Measurements from ENCODE around the gene HES5. TPM values are rescaled to one million over a fixed set of nuclear protein-coding genes. Genes with fewer than 3 reads are reported as not detected.
A peak's percentile ranks its signal among the peaks of the same experiment; 100 is the strongest.

Gene HES5
- total RNA-seq, 1 donor from 2014 or later, result not detected

- Mint-ChIP-seq H3K27ac (no peak overlapping the region), H3K9me3 (no peaks in the 10 kb centered on the region), H3K36me3 (ENCODE audit: low read depth) (peaks cover 9% of the 10 kb centered on the region), H3K4me1 (peaks cover 38% of the 10 kb centered on the region), H3K27me3 (peaks cover 19% of the 10 kb centered on the region), H3K4me3 (peak overlapping the region; percentile 6)
- no peak for DNase-seq
- intact Hi-C loops (cut with micrococcal nuclease), result loop anchor here (1.0 to 10.0 kb wide), 8 partner anchors 20 to 394 kb away; partner anchors contain the start of genes MORN1, PRXL2B and RER1
Measured at GRCh38 chr1:2526824-2527555, 3.1 kb downstream of the HES5 start.

- no peaks in the 10 kb centered on the region for H3K9me3 Mint-ChIP-seq
- peak within 1 kb of the TSS; percentile 85 for H3K4me3 Mint-ChIP-seq
- peaks cover 11% of the 10 kb centered on the region for H3K36me3 Mint-ChIP-seq (ENCODE audit: low read depth)
- H3K4me1 Mint-ChIP-seq, result peaks cover 38% of the 10 kb centered on the region
- peak within 1 kb of the TSS; percentile 96 for H3K27ac Mint-ChIP-seq
- intact Hi-C loops (cut with micrococcal nuclease), result loop anchor here (1.0 to 10.0 kb wide), 8 partner anchors 21 to 393 kb away; partner anchors contain the start of genes MORN1, PRXL2B and RER1
- H3K27me3 Mint-ChIP-seq, result peaks cover 15% of the 10 kb centered on the region
- peak; percentile 97 for DNase-seq
Measured at GRCh38 chr1:2525920-2526823, 3.9 kb downstream of the HES5 start, which contains the start of gene PANK4. Gene PANK4, minus strand, starts transcription at chr1:2526596. Its CDS starts 9 bp downstream, at chr1:2526587.

GRCh38 chr1:2525572-2525919 lies 4.5 kb downstream of the HES5 start:
- peaks cover 18% of the 10 kb centered on the region for H3K36me3 Mint-ChIP-seq (ENCODE audit: low read depth)
- DNase-seq, result no peak
- H3K4me1 Mint-ChIP-seq, result peaks cover 36% of the 10 kb centered on the region
- no peaks in the 10 kb centered on the region for H3K9me3 Mint-ChIP-seq
- intact Hi-C loops (cut with micrococcal nuclease), result loop anchor here (5.0 to 10.0 kb wide), 2 partner anchors 221 to 328 kb away; no protein-coding TSS in a partner anchor
- peaks cover 10% of the 10 kb centered on the region for H3K27me3 Mint-ChIP-seq
- H3K27ac Mint-ChIP-seq, result peak overlapping the region; percentile 96
- H3K4me3 Mint-ChIP-seq, result peak overlapping the region; percentile 85

- peaks cover 23% of the 10 kb centered on the region for H3K36me3 Mint-ChIP-seq (ENCODE audit: low read depth)
- intact Hi-C loops (cut with micrococcal nuclease), result loop anchor here (10.0 kb wide), 1 partner anchor 219 kb away; no protein-coding TSS in a partner anchor
- H3K9me3 Mint-ChIP-seq, result no peaks in the 10 kb centered on the region
- peak overlapping the region; percentile 96 for H3K27ac Mint-ChIP-seq
- DNase-seq, result peak; percentile 87
- H3K4me3 Mint-ChIP-seq, result peak overlapping the region; percentile 85
- H3K27me3 Mint-ChIP-seq, result peaks cover 9% of the 10 kb centered on the region
- peaks cover 36% of the 10 kb centered on the region for H3K4me1 Mint-ChIP-seq
Measured at GRCh38 chr1:2523891-2524609, 6.0 kb downstream of the HES5 start.

- Mint-ChIP-seq H3K9me3 (no peaks in the 10 kb centered on the region), H3K27ac (peak overlapping the region; percentile 96)
- peak; percentile 72 for DNase-seq
Measured at GRCh38 chr1:2523191-2523890, 6.7 kb downstream of the HES5 start.

GRCh38 chr1:2522230-2522629 lies 7.8 kb downstream of the HES5 start:
- Mint-ChIP-seq H3K4me3 (no peak overlapping the region), H3K9me3 (no peaks in the 10 kb centered on the region), H3K27me3 (peaks cover 4% of the 10 kb centered on the region), H3K27ac (no peak overlapping the region), H3K4me1 (peaks cover 30% of the 10 kb centered on the region), H3K36me3 (ENCODE audit: low read depth) (peaks cover 34% of the 10 kb centered on the region)
- no peak for DNase-seq
- intact Hi-C loops (cut with micrococcal nuclease), result loop anchor here (10.0 kb wide), 1 partner anchor 217 kb away; no protein-coding TSS in a partner anchor

More at GRCh38 chr1:2523191-2523890, 6.7 kb downstream of the HES5 start:
- peaks cover 4% of the 10 kb centered on the region for H3K27me3 Mint-ChIP-seq
- intact Hi-C loops (cut with micrococcal nuclease), result loop anchor here (10.0 kb wide), 1 partner anchor 219 kb away; no protein-coding TSS in a partner anchor
- H3K4me3 Mint-ChIP-seq, result peak overlapping the region; percentile 85
- H3K4me1 Mint-ChIP-seq, result peaks cover 32% of the 10 kb centered on the region
- H3K36me3 Mint-ChIP-seq (ENCODE audit: low read depth), result peaks cover 30% of the 10 kb centered on the region

- Mint-ChIP-seq H3K27me3 (no peaks in the 10 kb centered on the region), H3K36me3 (ENCODE audit: low read depth) (peaks cover 39% of the 10 kb centered on the region), H3K27ac (no peak overlapping the region), H3K4me1 (peaks cover 25% of the 10 kb centered on the region), H3K4me3 (no peak overlapping the region), H3K9me3 (no peaks in the 10 kb centered on the region)
- DNase-seq, result no peak
- intact Hi-C loops (cut with micrococcal nuclease), result loop anchor here (10.0 kb wide), 1 partner anchor 216 kb away; no protein-coding TSS in a partner anchor
Measured at GRCh38 chr1:2520806-2521205, 9.3 kb downstream of the HES5 start.

GRCh38 chr1:2520206-2520605 lies 9.9 kb downstream of the HES5 start:
- H3K9me3 Mint-ChIP-seq, result no peaks in the 10 kb centered on the region
- no peaks in the 10 kb centered on the region for H3K27me3 Mint-ChIP-seq
- H3K36me3 Mint-ChIP-seq (ENCODE audit: low read depth), result peaks cover 41% of the 10 kb centered on the region
- no peak overlapping the region for H3K27ac Mint-ChIP-seq
- intact Hi-C loops (cut with micrococcal nuclease), result loop anchor here (10.0 kb wide), 1 partner anchor 215 kb away; no protein-coding TSS in a partner anchor
- DNase-seq, result no peak
- peaks cover 24% of the 10 kb centered on the region for H3K4me1 Mint-ChIP-seq
- no peak overlapping the region for H3K4me3 Mint-ChIP-seq

- Mint-ChIP-seq H3K36me3 (ENCODE audit: low read depth) (peaks cover 38% of the 10 kb centered on the region), H3K4me1 (peaks cover 19% of the 10 kb centered on the region), H3K4me3 (no peak overlapping the region), H3K9me3 (no peaks in the 10 kb centered on the region), H3K27ac (no peak overlapping the region), H3K27me3 (no peaks in the 10 kb centered on the region)
- intact Hi-C loops (cut with micrococcal nuclease), result loop anchor here (10.0 kb wide), 1 partner anchor 215 kb away; no protein-coding TSS in a partner anchor
- DNase-seq, result no peak
Measured at GRCh38 chr1:2519729-2520128, 10.3 kb downstream of the HES5 start.

- H3K36me3 Mint-ChIP-seq (ENCODE audit: low read depth), result peaks cover 37% of the 10 kb centered on the region
- intact Hi-C loops (cut with micrococcal nuclease), result no loop called here
Measured at GRCh38 chr1:2519029-2519685, 10.9 kb downstream of the HES5 start.

GRCh38 chr1:2518528-2518927 lies 11.5 kb downstream of the HES5 start:
- H3K9me3 Mint-ChIP-seq, result no peaks in the 10 kb centered on the region
- H3K27ac Mint-ChIP-seq, result no peak overlapping the region
- intact Hi-C loops (cut with micrococcal nuclease), result no loop called here
- no peak overlapping the region for H3K4me3 Mint-ChIP-seq
- no peaks in the 10 kb centered on the region for H3K27me3 Mint-ChIP-seq
- peaks cover 9% of the 10 kb centered on the region for H3K4me1 Mint-ChIP-seq
- DNase-seq, result no peak
- peaks cover 40% of the 10 kb centered on the region for H3K36me3 Mint-ChIP-seq (ENCODE audit: low read depth)

More at GRCh38 chr1:2519029-2519685, 10.9 kb downstream of the HES5 start:
- no peak for DNase-seq
- Mint-ChIP-seq H3K4me1 (peaks cover 14% of the 10 kb centered on the region), H3K27me3 (no peaks in the 10 kb centered on the region), H3K4me3 (no peak overlapping the region), H3K9me3 (no peaks in the 10 kb centered on the region), H3K27ac (no peak overlapping the region)

- H3K27me3 Mint-ChIP-seq, result no peaks in the 10 kb centered on the region
- H3K4me3 Mint-ChIP-seq, result no peak overlapping the region
- no peak overlapping the region for H3K27ac Mint-ChIP-seq
- H3K4me1 Mint-ChIP-seq, result peaks cover 4% of the 10 kb centered on the region
- H3K9me3 Mint-ChIP-seq, result no peaks in the 10 kb centered on the region
- DNase-seq, result no peak
- intact Hi-C loops (cut with micrococcal nuclease), result no loop called here
- H3K36me3 Mint-ChIP-seq (ENCODE audit: low read depth), result peaks cover 38% of the 10 kb centered on the region
Measured at GRCh38 chr1:2517966-2518365, 12.1 kb downstream of the HES5 start.

Data from activated CD4-positive, alpha-beta T cell treated with anti-CD3 and anti-CD28 coated beads, Interleukin-2, amount 10 ng/mL, durations not matched to agents 24 days and 14 days (primary cell).